ENCODE results near the gene BATF2. TPM values are rescaled to one million over a fixed set of nuclear protein-coding genes. Genes with fewer than 3 reads are reported as not detected.

Gene BATF2
- total RNA-seq, 1 experiment from 2014 or later: 0.72 TPM

- Mint-ChIP-seq H3K4me1 (peaks cover 17 to 21% of the 10 kb centered on the region in 2 experiments), H3K9me3 (no peaks in the 10 kb centered on the region), H3K27me3 (ENCODE audit: low read depth) (no peaks in the 10 kb centered on the region; the same call in 1 of the 2 replicates), H3K27ac (peak overlapping the region in 2 of 3 experiments; percentile 53 to 65; a peak in 5 of 7 replicates), H3K4me3 (peak overlapping the region; percentile 44 to 48), H3K36me3 (ENCODE audit: insufficient read depth in 1 of 3, low read depth in 3 of 3) (no peaks in the 10 kb centered on the region)
- Histone ChIP-seq H2BK20ac (ENCODE audit: low read depth, low read length, poor library complexity, severe bottlenecking) (no peak overlapping the region), H3T11ph (ENCODE audit: low read length) (no peak overlapping the region), H3K9ac (ENCODE audit: extremely low read depth, insufficient read length, low read length) (no peak overlapping the region), H3K79me1 (ENCODE audit: insufficient read depth, low read depth, low read length, poor library complexity, severe bottlenecking) (no peaks in the 10 kb centered on the region), H3K4me1 (ENCODE audit: insufficient read depth, low read length) (peaks cover 4% of the 10 kb centered on the region; the same call in 1 of the 2 replicates), H2AFZ (ENCODE audit: low read length) (no peak overlapping the region), H3K9me3 (ENCODE audit: control insufficient read depth, low read depth, low read length) (no peaks in the 10 kb centered on the region), H3K56ac (ENCODE audit: insufficient read length, low read depth, low read length) (no peak overlapping the region), H3K14ac (ENCODE audit: insufficient read depth, low read length) (no peak overlapping the region), H4K91ac (ENCODE audit: insufficient read length, low read depth, low read length) (no peak overlapping the region), H3K4ac (ENCODE audit: low read depth, low read length) (no peak overlapping the region), H2BK5ac (ENCODE audit: insufficient read length, low read length) (no peak overlapping the region), H3K27me3 (ENCODE audit: insufficient read depth, low read length) (no peaks in the 10 kb centered on the region), H2BK15ac (ENCODE audit: low read depth, low read length) (no peak overlapping the region), H3K4me2 (ENCODE audit: insufficient read depth, insufficient read length, low read length) (peak overlapping the region; percentile 16), H4K5ac (ENCODE audit: insufficient read length, low read depth, low read length) (no peak overlapping the region), H3K18ac (ENCODE audit: insufficient read length, low read depth, low read length) (no peak overlapping the region), H2BK120ac (ENCODE audit: low read depth, low read length, poor library complexity, severe bottlenecking) (no peak overlapping the region), H3K27ac (ENCODE audit: insufficient read length, low read depth, low read length) (no peak overlapping the region), H2AK5ac (ENCODE audit: insufficient read length, low read length) (no peak overlapping the region), H3K23ac (ENCODE audit: insufficient read length, low read depth, low read length) (no peak overlapping the region), H2BK12ac (ENCODE audit: insufficient read length, low read depth, low read length) (no peak overlapping the region), H4K20me1 (ENCODE audit: control insufficient read depth, insufficient read depth, insufficient read length) (no peaks in the 10 kb centered on the region), H3K23me2 (ENCODE audit: insufficient read length, low read depth, low read length, poor library complexity, severe bottlenecking) (no peaks in the 10 kb centered on the region), H3K79me2 (ENCODE audit: insufficient read depth, low read length) (no peaks in the 10 kb centered on the region), H4K8ac (replicated peaks; ENCODE audit: insufficient read length, low read depth, low read length) (no peak overlapping the region)
- no peak for DNase-seq
- WGBS (ENCODE audit: extremely low coverage, insufficient read length, low lambda C conversion rate): no CpG with 5 or more reads among the region's 11 CpGs
- TF ChIP-seq CTCF (conservative IDR thresholded peaks at IDR 0.05): no peak
Measured at GRCh38 chr11:64996327-64996709, 453 bp downstream of the BATF2 start.

Data from H9 (cell line).